CD4-positive, alpha-beta T cell (primary cell): Measurements from ENCODE around the gene ITFG2. TPM values are rescaled to one million over a fixed set of nuclear protein-coding genes. Genes with fewer than 3 reads are reported as not detected.

Experiments used
- ATAC-seq: fragments of 200-7000 bp; cut with Tn5 transposase; one replicate; pipeline ENCODE4 v1.10.0; 2022; ENCODE audit warnings: mild to moderate bottlenecking; ENCODE audit not compliant: poor library complexity
- CTCF ChIA-PET: fragments of 350-600 bp; sonication (Branson Sonifier 250); formaldehyde crosslinking; loops from one replicate; lab custom pipeline; 2021; ENCODE audit warnings: antibody characterized with exemption, inconsistent platforms; lab: Charles Lee
- POLR2A ChIA-PET: fragments of 350-600 bp; sonication (Branson Sonifier 250); formaldehyde crosslinking; loops from one replicate; lab custom pipeline; 2021; ENCODE audit warnings: antibody characterized with exemption, inconsistent platforms; lab: Charles Lee
- DNase-seq, 14 experiments: peaks; one replicate each; pipeline ENCODE4 v3.0.0-alpha.2; 2013 to 2020; ENCODE audit warnings: mixed read lengths in 2 of 14
- H3K27ac ChIP-seq, 2 donors: one replicate each; pipeline versions ENCODE4 v1.5.1 to v1.7.0; 2013; ENCODE audit warnings: low read length in 2 of 2, low read depth in 1 of 2, mild to moderate bottlenecking in 1 of 2
- H3K27me3 ChIP-seq, 2 experiments: 1 replicate in 1 of 2; 2 replicates in 1 of 2; pipeline versions ENCODE4 v1.6.1 to v1.7.0; 2013; ENCODE audit warnings: low read length in 2 of 2, control low read depth in 1 of 2, mild to moderate bottlenecking in 1 of 2, moderate library complexity in 1 of 2; ENCODE audit not compliant: insufficient read depth in 2 of 2, control insufficient read depth in 1 of 2
- H3K36me3 ChIP-seq: one replicate; pipeline ENCODE4 v1.6.1; 2013; ENCODE audit warnings: low read length, control low read depth; ENCODE audit not compliant: insufficient read depth
- H3K4me1 ChIP-seq: one replicate; pipeline ENCODE4 v1.6.1; 2013; ENCODE audit warnings: low read length, control low read depth; ENCODE audit not compliant: insufficient read depth
- H3K4me3 ChIP-seq: one replicate; pipeline ENCODE4 v1.5.1; 2013; ENCODE audit warnings: mild to moderate bottlenecking, low read length, moderate library complexity
- H3K9me3 ChIP-seq, 2 experiments: 1 replicate in 1 of 2; 2 replicates in 1 of 2; pipeline versions ENCODE4 v1.6.1 to v1.7.0; 2013; ENCODE audit warnings: low read length in 2 of 2, mild to moderate bottlenecking in 2 of 2, control low read depth in 1 of 2, moderate library complexity in 1 of 2; ENCODE audit not compliant: control insufficient read depth in 1 of 2, insufficient read depth in 1 of 2
- H3K27ac Mint-ChIP-seq: one replicate; pipeline ENCODE4 v1.8.0; 2020; ENCODE audit warnings: mixed read lengths
- H3K27me3 Mint-ChIP-seq: one replicate; pipeline ENCODE4 v1.8.0; 2021; ENCODE audit warnings: mixed read lengths
- H3K36me3 Mint-ChIP-seq: one replicate; pipeline ENCODE4 v1.8.0; 2021; ENCODE audit warnings: low read depth, mixed read lengths
- H3K4me1 Mint-ChIP-seq: one replicate; pipeline ENCODE4 v1.8.0; 2021; ENCODE audit warnings: low read depth, mixed read lengths
- H3K4me3 Mint-ChIP-seq: one replicate; pipeline ENCODE4 v1.8.0; 2020; ENCODE audit warnings: mild to moderate bottlenecking, mixed read lengths
- H3K9me3 Mint-ChIP-seq: one replicate; pipeline ENCODE4 v1.8.0; 2020; ENCODE audit warnings: mixed read lengths
- intact Hi-C, 2 experiments: fragments of 100-400 bp; cut with DNase I in 1 of 2; cut with micrococcal nuclease in 1 of 2; formaldehyde crosslinking; loops; one replicate each; pipeline versions ENCODE4 v1.15.1 to v1.9.0; 2023 to 2025; cut with DNase I, micrococcal nuclease
- total RNA-seq, 174 experiments: library from RNA in 2 of 174; stranded (reverse) in 2 of 174; gene quantifications; one replicate each; pipeline ENCODE4 v1.2.3 and lab custom pipeline; 2021 to 2026
- TF ChIP-seq, protein P1 (sequence below): fragments of 200-600 bp; IDR thresholded peaks from one replicate; pipeline ENCODE4 v1.8.0; 2022; ENCODE audit warnings: antibody characterized with exemption, mild to moderate bottlenecking

Gene ITFG2
- total RNA-seq, 2 experiments from 2014 or later: 61.3 to 68.5 TPM

- POLR2A ChIA-PET: no interaction called here
- Histone ChIP-seq H3K27ac (no peak overlapping the region), H3K9me3 (no peaks in the 10 kb centered on the region), H3K4me1 (no peaks in the 10 kb centered on the region), H3K4me3 (no peak overlapping the region), H3K36me3 (peaks cover 58% of the 10 kb centered on the region), H3K27me3 (no peaks in the 10 kb centered on the region)
- H3K9me3 Mint-ChIP-seq: no peaks in the 10 kb centered on the region
- ATAC-seq (no peak), DNase-seq (no peak)
- H3K36me3 Mint-ChIP-seq: peaks cover 65% of the 10 kb centered on the region
- intact Hi-C loops: no loop called here
- CTCF ChIA-PET: no interaction called here
- no peak overlapping the region for H3K4me3 Mint-ChIP-seq
- H3K27me3 Mint-ChIP-seq: no peaks in the 10 kb centered on the region
- no peak overlapping the region for H3K27ac Mint-ChIP-seq
- H3K4me1 Mint-ChIP-seq: no peaks in the 10 kb centered on the region
- TF ChIP-seq, protein P1, sequence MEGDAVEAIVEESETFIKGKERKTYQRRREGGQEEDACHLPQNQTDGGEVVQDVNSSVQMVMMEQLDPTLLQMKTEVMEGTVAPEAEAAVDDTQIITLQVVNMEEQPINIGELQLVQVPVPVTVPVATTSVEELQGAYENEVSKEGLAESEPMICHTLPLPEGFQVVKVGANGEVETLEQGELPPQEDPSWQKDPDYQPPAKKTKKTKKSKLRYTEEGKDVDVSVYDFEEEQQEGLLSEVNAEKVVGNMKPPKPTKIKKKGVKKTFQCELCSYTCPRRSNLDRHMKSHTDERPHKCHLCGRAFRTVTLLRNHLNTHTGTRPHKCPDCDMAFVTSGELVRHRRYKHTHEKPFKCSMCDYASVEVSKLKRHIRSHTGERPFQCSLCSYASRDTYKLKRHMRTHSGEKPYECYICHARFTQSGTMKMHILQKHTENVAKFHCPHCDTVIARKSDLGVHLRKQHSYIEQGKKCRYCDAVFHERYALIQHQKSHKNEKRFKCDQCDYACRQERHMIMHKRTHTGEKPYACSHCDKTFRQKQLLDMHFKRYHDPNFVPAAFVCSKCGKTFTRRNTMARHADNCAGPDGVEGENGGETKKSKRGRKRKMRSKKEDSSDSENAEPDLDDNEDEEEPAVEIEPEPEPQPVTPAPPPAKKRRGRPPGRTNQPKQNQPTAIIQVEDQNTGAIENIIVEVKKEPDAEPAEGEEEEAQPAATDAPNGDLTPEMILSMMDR: no peak
Observed at GRCh38 chr12:2841056-2841650, 28.7 kb downstream of the ITFG2 start.

GRCh38 chr12:2842948-2843347, 30.5 kb downstream of the ITFG2 start:
- H3K9me3 Mint-ChIP-seq: no peaks in the 10 kb centered on the region
- Histone ChIP-seq H3K27me3 (no peaks in the 10 kb centered on the region), H3K9me3 (no peaks in the 10 kb centered on the region), H3K27ac (no peak overlapping the region), H3K4me1 (no peaks in the 10 kb centered on the region), H3K36me3 (peaks cover 55% of the 10 kb centered on the region), H3K4me3 (no peak overlapping the region)
- H3K27me3 Mint-ChIP-seq: no peaks in the 10 kb centered on the region
- no peak for DNase-seq
- TF ChIP-seq, protein P1: no peak
- no peak for ATAC-seq
- POLR2A ChIA-PET: no interaction called here
- no peaks in the 10 kb centered on the region for H3K4me1 Mint-ChIP-seq
- CTCF ChIA-PET: no interaction called here
- no peak overlapping the region for H3K27ac Mint-ChIP-seq
- H3K4me3 Mint-ChIP-seq: no peak overlapping the region
- peaks cover 70% of the 10 kb centered on the region for H3K36me3 Mint-ChIP-seq
- intact Hi-C loops: no loop called here

GRCh38 chr12:2844786-2845185, 32.3 kb downstream of the ITFG2 start:
- ChIA-PET CTCF (no interaction called here), POLR2A (no interaction called here)
- Histone ChIP-seq H3K27me3 (no peaks in the 10 kb centered on the region), H3K4me1 (no peaks in the 10 kb centered on the region), H3K9me3 (no peaks in the 10 kb centered on the region), H3K27ac (no peak overlapping the region), H3K4me3 (no peak overlapping the region), H3K36me3 (peaks cover 45% of the 10 kb centered on the region)
- no peak overlapping the region for H3K4me3 Mint-ChIP-seq
- H3K27ac Mint-ChIP-seq: no peak overlapping the region
- TF ChIP-seq, protein P1: no peak
- DNase-seq (no peak), ATAC-seq (no peak)
- intact Hi-C loops: no loop called here
- H3K4me1 Mint-ChIP-seq: no peaks in the 10 kb centered on the region
- no peaks in the 10 kb centered on the region for H3K9me3 Mint-ChIP-seq
- peaks cover 68% of the 10 kb centered on the region for H3K36me3 Mint-ChIP-seq
- H3K27me3 Mint-ChIP-seq: no peaks in the 10 kb centered on the region
